GM21576 (cell line): ENCODE results near the gene SNORC.
"Not testable (repeated sequence)": the region's sequence is repeated elsewhere in the genome, so short reads cannot be mapped to it uniquely, and the experiment has no call there.

ENCODE experiments used
- ATAC-seq: cut with Tn5 transposase; IDR thresholded peaks from one replicate; pipeline ENCODE4 v1.9.1; 2021; ENCODE audit warnings: mild to moderate bottlenecking, moderate library complexity; ENCODE audit not compliant: unreplicated experiment

Gene SNORC

DNA sequence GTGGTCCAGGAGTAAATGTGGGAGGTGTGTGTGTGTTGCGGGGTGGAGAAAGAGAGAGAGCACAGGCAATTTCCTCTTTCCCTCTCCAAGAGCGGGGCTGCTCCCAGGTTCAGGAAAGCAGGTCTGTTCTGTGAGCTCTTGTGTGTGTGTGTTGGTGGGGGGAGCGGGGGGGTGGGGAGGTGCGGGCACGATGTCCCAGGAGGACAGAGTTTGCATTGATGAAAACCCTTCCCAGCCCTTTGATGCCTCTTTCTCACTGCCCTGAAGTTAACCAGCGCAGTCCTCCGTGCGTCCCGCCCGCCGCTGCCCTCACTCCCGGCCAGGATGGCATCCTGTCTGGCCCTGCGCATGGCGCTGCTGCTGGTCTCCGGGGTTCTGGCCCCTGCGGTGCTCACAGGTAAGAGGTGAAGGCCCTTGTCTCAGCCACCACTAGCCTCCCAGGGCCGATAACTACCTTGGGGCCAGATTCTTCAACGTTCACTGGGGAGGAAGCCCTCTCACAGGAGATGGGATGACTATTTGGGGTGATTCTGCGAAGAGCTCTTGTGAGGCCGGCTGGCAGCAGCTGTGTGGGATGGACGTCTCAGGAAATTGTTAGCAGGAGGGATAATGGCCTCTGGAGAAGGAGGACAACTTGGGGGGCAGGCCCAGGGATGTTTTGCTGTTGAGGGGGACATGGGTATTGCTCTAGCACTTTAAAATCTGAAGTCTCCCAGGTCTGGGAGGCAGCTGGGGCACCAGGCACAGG is at the start of gene SNORC:
SNORC (plus strand) TSS at position 247 of the 748 bp plus-strand sequence; CDS start at position 325, 78 bp downstream.
- ATAC-seq: no peak

DNA sequence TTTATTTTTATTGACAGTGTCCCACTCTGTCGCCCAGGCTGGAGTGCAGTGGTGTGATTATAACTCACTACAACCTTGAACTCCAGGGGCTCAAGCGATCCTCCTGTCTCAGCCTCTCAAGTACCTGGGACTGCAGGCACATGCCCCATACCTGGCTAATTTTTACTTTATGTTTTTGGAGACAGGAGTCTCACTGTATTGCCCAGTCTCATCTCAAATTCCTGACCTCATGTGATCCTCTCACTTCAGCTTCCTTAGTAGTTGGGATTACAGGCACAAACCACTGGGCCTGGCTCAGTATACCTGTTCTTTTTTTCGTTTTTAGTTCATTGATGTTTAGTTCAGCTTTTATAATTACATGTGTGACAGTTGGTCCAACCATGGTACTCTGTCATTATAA is 40.1 kb upstream of the SNORC start:
- no peak for ATAC-seq

DNA sequence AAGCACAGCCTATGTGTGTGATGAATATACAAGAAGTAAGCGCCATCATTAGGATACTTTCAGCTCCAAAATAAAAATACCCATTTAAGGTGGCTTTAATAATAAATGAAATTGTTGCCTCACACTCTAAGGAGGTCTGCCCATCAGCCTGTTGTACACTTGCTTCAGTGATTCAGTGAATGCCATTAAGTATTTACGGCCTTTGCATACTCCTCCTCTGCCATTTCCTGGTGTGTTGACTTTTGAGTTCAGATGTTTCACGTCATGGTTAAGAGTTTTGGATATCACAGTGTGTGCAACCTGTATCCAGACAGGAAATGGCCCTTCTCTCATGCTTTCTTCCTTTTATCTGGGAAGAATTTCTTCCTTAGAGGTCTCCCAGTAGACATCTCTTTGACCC is 38.6 kb upstream of the SNORC start:
- no peak for ATAC-seq

DNA sequence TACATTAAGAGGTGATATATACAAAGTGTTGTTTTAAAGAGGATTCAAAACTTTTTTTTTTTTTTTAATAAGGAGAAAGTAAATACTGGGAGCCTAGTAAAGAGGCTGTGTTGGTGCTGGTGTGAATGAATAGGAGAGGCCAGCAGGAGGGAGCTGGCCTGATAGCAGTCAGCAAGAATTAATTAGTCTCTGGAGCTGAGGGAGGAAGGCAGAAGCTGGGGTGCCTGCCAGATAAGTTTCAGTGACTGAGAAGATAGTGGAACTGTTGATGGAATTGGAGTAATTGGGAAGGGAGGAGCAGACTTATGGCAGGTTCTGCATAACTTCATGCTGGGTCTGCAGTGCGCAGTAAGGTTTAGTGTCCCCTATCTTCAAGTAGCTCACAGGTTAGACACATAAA is 36.2 kb upstream of the SNORC start:
- ATAC-seq: no peak

DNA sequence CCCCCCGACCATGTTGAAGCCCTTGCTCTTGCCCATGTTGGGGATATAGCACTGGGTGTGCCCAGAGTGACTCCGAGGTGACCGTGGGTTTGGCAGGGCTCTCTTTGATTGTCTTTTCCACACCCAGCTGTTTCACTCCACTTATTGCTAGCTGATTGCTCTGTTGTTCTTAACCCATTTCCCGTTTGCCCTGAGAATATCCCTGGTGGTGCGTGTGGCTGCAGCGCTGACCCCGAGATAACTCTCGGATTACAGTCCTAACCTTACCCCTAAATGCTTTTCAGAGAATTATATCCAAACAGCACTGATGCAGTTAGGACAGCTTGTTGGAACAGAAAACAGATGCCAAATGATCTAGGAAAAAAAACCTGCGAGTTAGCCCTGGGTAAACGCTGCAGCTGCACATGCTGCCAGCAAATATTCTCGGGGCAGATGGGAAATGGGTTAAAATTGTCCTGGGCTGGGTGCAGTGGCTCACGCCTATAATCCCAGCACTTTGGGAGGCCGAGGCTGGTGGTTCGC is 34.3 kb upstream of the SNORC start:
- no peak for ATAC-seq

DNA sequence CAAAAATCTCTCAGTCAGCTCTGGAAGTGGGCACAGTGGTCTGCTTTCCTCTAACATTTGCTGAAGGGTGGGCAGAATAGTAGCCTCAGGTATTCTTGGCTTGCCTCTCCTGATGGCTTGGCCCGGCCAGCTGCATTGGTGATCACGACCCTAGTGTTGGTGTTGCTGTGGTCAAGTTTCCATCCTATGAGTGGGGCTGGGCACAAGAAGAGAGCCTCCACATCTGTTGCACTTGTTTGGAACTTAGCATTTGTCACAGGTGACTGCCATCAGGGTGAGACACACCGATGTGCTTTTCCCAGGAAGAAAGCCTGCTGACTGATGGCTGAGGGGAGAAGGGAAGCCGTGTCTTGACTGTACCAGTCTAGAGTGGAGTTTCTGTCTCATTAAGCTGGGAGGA is 33.1 kb upstream of the SNORC start:
- ATAC-seq: no peak

DNA sequence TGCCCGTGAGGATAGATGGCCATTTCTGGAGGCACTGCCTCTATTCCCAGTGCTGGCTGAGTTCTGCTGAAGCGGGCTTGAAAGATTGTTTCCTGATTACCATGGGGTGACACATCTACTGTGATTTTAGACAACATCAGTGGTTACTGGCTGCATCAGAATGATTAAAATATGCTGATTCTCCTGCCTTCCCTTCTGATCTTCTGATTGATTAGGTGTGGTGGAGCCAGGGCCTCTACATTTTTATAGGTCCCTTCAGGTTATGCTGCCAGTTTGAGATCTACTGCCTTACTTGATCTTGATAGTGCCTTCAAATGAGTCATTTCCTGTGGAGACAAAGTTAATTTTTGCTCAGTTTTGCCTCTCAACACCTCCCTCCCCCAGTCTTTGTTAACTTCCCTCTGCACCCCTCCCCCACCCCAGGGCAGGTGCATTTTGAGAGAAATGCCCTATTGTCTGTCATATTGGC is 31.6 kb upstream of the SNORC start:
- ATAC-seq: peak; percentile 74

DNA sequence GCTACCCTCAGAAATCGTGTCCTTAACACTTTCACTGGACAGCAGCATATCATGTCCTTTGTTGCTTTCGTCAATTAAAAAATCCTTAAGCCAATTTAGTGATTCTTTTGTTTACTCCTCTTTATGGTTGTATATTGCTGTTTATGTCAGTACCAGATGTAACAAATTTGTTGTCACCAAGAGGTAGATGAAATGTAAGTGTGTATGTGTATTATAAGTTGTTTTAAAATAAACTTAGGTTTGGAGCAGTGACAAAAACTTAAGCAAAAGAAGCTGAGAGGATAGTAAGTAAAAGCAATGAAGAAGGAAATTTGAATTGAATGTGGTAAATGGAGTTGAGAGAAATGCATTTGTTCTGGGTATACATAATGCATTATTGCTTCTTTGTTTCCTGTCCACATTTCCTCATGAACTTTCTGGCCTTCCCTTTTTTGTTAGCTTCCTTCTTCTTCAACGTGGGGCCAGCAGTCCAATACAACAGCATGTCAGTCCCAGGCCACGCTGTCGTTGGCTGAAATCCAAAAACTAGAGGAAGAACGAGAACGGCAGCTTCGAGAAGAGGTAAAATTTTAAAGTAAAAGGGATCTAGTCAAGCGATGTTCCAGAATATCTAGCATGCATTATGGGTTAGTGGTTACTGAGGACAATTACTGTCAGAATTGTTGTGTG is 30.5 kb upstream of the SNORC start:
- ATAC-seq: no peak

DNA sequence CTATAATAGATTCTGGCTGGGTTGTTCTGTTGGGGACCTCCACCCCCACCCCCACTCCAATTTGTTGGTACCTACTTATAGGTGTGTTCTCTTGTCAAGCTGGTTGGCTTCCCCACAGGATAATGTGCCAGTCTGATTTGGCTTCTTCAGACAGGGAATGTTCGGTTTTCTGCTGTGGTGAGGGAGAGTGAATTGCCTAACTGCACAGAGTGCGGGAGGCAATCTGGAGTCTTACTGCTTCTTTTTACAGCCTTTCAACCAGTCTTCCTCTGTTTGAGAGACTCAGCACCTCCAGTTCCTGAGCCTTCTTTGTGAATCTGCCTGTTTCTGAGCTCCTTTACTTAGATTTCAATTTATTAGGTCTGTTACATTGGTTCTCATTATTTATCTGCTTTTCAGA is 27.4 kb upstream of the SNORC start:
- ATAC-seq: no peak

DNA sequence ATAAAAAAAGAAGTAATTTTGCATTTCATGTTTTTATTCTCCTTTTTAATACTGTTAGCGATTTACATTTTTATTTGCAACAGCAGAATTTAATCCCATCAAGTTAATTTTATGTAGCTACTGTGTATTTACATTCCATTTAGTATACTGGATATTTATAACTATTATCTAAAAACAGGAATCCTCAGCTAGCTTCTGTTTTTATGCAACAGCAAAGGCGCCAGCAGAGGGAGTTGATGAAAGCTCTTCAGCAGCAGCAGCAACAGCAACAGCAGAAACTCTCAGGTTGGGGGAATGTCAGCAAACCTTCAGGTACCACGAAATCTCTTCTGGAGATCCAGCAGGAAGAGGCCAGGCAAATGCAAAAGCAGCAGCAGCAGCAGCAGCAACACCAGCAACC is 26.2 kb upstream of the SNORC start:
- no peak for ATAC-seq

DNA sequence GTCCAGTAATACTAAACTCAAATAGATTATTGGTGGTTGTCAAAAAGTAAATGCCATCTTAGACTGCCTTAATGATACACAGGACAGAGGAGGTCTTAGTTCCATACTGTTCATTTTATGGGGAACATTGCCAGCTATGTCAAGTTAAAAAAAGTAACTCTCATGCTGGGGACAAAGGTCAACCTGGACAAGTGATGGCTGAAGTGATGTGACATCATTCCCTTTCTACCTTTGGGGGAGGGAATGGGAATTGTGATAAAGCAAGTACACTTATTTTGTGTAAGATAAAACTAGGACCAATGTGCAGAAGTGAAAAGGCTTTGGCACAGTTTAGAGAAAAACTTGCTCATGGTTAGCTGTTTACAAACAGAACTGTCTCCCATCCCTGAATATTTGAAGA is 24.0 kb upstream of the SNORC start:
- ATAC-seq: no peak

DNA sequence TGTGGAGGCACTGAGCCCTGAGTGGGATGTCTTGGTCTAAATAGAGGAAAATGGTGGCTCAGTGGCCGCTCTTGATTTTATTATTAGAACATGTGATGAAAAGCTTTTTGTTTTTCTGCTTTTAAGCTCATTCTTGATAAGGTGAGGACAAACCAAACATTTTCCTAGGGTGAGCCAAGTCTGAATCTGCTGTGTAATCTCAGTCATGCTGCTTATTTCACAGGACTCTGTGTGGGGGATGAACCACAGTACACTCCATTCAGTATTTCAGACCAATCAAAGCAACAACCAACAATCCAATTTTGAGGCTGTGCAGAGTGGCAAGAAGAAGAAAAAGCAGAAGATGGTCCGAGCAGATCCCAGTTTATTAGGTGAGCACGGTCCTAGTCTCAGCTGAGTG is 20.0 kb upstream of the SNORC start:
- ATAC-seq: no peak

DNA sequence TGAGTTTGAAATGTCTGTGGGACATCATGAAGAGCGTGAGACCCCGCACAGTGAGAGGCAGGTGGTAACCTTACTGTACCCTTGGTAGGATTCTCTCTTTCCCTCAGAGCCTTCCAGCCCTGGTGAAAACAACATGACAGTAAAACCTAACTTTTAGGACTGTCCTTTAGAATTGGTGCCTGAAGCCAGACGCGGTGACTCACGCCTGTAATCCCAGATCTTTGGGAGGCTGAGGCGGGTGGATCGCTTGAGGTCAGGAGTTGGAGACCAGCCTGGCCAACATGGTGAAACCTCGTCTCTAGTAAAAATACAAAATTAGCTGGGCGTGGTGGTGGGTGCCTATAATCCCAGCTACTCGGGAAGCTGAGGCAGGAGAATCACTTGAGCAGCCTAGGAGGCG is 18.0 kb upstream of the SNORC start:
- ATAC-seq: not testable (repeated sequence)

DNA sequence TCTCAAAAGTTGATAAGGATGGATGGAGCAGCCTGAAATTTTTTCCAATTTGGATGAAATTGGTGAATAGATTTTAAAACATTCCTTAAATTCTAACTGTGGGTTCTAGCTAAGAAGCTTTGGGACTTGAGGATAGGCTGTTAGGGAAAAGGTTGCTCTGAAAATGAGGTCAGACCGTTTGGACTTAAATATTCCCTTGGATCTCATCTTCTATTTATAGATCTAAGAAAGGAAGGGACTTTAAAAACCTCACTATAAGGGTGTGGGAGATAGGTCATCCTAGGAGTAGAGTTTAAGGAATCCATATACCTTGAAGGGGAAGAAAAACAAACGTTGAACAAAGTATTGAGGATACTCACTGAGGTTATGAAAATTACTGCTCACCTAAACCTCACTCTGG is 17.4 kb upstream of the SNORC start:
- ATAC-seq: no peak

DNA sequence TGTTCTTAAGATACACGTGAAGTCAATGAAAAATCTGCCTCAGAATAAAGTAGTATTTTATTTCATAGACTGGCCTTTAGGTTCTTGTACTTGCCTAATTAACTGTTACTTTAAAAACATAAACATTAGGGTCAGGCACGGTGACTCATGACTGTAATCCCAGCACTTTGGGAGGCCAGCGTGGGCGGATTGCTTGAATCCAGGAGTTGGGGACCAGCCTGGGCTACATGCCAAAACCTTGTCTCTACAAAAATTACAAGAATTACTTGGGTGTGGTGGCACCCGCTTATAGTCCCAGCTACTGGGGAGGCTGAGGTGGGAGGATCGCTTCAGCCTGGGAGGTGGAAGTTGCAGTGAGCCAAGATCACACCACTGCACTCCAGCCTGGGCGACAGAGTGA is 16.0 kb upstream of the SNORC start:
- ATAC-seq: no peak

DNA sequence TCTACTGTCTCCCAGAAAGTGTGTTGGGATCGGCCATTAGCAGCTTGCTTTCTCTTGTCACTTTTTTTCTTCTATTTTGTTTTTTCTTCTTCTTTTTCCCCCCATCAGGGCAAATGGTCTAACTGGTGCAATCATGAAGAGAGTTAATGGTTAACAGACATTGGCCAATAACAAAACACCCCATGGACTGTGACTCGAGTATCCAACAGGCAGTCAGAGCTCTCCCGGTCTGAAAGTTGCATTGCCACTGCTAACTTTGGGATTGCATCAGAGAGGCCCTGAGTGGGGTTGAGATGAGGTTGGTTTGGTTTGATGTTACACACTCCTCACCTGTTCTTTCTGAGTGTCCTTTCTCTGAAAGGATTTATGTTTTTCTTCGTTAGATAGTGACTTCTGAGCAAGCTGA is 12.9 kb upstream of the SNORC start:
- ATAC-seq: no peak

DNA sequence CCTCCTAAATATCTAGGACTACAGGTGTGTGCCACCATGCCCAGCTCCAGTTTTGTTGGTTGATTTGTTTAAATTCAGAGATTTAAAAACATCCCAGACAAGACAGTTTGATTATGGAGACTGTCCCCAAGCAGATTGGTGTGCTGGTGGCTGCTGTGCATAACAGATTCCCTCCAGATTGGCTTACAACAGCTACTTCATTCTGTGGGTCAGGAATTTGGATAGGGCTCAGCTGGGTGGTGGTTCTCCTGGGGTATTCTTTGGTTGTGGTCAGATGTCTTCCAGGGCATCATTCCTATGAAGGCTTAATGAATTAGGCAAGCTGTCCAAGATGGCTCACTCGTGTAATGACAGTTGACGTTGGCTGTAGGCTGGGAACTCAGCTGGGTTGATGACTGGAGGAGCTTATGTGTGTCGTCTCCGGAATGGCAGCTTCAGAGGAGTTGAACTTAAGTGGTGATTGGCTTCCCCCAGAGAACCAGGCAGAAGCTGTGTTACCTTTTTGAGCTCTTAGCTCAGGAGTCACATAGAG is 10.6 kb upstream of the SNORC start:
- ATAC-seq: no peak

DNA sequence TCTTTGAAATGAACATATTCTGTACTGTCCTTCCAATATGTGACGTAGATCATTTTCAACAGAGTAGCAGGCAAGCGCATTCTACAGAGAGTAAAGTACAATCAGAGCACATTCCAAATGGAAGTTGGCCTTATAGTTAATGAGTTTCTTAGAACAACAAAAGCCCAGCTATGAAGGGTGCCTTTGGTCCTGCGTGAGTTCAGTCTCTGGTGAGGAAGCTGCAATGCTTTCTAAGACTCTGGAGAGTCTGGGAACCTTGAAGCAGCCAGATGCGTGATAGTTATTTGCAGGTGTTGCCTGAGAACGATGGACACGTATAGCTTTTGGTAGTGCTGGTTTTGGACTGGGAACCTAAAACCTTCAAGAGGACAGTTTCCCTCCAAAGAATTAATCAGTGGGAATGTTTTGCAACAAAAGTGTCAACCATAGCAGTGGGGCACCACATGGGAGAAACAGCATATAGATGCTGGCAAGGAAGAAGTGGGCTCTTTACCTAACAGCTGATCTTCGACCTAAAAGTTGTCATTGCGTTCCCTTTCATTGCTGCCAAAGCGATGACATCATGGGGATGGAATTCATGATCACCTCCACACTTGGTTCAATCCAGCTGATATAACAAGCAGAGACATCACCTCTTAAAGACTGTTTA is 9.3 kb upstream of the SNORC start:
- ATAC-seq: no peak

DNA sequence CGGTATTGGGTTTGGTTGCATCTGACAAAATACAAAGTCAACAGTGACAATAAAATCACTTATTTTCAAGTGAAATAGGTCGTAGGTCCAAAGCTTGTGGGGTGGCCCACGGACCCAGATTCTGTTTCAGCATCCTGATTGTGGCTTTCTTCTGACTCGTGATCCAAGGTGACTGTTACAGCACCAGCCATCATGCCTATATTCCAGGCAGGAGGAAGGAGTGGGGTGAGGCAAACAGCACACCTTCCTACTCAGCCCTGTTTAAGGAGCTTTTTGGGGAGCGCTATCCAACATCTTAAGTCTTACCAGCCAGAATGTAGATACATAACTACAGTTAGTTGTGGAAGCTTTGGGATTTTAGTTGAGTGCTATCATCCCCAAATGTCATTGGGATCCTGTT is 8.7 kb upstream of the SNORC start:
- ATAC-seq: no peak

DNA sequence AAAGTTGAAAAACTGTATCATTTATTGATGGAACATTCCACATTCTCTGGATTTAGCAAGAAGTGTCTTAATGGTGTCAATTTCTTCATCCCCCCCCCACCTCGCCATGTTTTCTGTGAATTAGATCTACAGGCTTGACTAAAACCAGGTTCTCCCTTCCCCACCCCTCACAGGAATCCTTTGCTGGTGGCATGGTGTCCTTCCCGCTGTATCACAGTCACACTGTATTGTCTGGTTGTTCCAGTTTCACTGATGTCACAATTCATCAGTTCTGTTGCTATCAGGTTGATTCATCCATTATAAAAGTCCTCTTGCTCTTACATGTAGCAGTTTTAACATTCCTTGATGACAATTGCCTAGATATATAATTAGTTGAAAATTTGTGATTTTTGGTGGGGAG is 6.1 kb upstream of the SNORC start:
- ATAC-seq: no peak

DNA sequence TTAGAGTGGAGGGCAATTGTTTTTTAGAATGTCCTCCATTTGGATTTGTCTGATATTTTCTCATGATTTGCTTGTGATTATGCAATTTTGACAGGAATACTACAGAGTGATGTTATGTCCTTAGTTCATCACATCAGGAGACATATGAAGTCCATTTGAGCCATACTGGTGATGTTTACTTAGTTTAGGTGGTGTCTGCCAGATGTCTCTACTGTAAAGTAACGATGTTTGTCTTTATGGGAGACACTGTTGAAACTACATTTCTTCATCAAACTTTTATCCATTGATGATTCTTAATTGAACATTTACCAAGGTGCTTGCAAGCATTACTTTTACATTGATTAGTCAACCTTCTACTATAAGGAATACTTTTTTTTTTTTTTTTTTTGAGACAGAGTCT is 4.9 kb upstream of the SNORC start:
- ATAC-seq: no peak

DNA sequence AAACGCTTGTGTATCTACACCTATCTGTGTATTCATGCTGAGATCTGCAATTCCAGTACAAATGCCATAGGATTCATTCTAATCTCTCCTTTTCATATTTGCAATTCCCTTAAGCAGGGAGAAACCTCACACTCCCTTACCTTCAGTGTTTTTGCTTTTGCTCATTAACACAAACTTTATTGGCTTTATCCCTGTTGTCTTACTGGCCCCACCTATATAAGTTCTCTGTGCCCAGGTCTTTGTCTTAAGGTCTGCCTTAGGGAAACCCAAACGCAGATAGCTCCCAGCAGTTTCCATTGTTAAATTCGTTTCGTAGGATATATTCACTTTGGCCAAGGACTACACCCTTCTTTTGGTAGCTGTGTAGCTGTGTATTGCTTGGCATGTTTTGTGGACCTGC is 4.0 kb upstream of the SNORC start:
- ATAC-seq: no peak
